Activated CD8-positive, alpha-beta memory T cell treated with anti-CD3 and anti-CD28 coated beads, Interleukin-2, amount 50 U/mL, for 48 hours (primary cell): Measurements from ENCODE around the gene DUSP9.
A peak's percentile ranks its signal among the peaks of the same experiment; 100 is the strongest.

Experiments used
- DNase-seq: peaks from one replicate; pipeline ENCODE4 v3.0.0-alpha.2; 2020

The DUSP9 gene

DNA sequence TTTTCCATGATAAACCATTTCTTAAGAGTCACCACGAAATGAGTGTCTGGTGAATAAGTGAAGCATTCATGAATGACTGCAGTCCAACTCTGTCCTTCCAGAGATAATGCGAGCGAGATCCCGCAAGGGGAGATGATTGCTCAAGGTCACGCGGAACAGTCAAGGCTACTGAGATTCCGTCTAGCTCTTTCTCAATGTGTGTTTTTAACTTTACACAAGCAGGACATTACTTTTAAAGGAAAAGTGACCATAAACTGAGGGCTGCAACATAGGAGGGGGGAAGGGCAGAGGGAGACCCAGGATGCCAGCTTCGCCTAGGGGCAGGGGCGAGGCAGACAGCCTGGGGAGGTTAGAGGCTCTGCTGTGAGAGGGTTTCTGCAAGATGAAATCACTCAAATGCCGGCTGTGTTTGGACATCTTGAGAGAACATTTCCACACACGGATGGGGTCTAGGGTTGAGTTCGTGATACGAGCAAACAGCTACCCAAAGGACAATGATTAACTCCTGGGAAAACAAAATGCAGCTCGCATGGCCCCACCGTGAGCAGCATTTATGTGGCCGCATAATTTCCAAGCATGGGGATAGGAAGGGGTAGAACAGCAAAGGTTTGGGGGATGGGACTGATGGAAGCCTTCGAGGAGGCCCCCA lies 24.2 kb upstream of the DUSP9 start:
- no peak for DNase-seq

DNA sequence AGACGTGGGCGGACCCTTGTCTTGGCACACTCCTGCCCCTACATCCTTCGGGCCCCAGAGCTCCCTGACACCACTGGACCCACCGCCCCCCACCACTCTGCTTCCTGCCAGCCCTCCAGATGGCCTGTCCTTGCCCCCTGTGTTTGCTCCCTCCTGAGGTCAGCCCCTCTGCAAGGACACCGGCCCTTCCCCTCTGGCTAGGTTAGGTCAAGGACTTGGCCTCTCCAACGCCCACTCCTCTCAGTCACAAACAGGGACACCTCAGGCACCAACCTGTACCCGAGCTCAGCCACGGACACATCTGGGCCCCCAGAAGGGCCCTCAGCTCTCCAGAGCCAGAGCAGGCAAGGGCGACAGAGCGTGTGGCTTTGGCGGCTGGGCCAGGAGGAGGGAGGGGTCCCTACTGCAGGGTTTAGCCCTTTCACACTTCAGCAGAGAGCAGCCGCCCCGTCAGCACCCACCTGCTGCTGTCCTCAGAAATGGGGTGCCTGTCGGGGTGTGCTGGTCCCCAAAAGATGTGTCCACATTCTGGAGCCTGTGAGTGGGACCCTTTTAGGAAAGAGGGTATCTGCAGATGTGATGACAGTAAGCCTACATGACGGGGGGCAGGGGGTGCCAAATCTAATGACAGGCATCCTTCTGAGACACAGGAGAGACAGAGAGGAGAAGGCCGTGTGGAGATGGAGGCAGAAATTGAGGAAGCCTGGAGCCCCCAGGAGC lies 23.5 kb upstream of the DUSP9 start:
- DNase-seq = no peak

DNA sequence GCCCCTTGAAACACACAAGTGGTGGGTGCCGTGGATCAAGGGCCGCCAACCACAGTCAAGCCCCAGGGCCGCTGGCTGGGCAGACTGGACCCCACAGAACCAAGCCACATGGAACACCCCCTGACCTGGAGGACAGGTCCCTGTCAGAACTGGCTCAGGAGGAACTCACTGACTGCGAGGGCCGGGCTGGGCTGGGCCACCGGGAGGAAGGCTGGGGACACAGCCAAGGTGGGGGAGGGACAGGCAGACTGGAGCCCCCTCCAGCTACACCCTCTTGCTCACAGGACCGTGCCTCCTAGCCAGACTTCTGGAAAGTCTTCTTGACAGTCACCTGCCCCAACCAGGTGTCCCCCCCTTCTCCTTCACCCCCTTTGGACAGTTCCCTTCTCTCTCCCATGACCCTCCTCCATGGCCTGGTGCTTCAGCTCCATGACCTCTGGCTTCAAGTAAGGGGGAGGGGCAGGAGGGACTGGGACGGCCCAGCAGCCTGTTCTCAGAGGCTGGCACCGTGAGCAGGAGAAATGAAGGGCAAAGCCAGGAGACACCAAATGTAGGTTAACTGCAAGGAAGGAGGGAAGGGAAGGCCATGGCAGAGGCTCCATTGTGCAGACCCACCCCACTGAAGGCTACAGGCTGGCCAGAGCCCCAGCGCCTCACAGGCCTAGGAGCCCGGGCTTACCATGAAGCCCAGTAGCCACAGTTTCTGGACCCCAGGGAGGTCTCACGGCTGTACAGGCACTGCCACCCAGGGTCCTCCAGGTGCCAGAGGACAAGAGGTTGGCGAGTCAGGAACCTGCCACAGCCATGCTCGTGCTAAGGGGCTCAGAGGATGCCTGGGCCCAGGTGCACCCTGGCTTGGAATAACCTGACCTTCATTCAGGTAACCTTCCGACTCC lies 22.6 kb upstream of the DUSP9 start:
- DNase-seq = no peak

DNA sequence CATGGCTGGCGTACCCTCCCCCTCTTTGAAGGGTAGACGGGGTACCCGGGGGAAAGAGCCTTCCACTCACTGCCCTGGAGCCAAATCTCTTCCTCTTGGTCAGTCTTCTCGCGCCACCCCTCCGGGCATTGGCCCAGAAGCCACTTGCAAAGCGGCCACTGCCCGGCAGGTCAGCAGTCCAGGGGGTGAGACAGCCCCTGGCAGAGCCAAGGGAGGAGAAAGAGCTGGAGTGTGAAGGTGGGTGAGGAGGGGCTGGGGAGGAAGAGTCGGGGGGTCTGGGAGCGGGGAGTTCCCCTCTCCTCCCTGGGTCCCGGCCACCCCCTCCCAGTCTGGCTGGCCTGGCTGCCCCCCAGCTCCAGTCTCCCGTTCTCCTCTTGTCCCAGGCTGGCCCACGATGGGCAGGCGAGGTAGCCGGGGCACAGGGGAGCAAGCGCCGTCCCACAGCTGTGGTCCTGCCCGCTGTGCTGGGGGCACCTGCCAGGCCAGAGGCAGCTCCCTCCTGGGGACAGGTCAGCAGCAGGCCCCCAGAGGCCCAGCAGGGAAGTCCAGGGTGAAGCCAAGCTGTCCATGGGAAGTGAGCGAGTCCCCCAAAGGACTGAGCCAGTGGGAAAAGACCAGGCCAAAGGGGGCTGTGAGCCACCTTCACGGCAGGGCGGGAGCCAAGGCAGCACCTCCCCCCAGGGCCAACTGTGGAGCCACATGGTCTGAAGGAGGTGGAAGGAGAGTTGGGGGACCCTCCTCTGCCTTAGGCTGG lies 21.6 kb upstream of the DUSP9 start:
- DNase-seq = no peak

DNA sequence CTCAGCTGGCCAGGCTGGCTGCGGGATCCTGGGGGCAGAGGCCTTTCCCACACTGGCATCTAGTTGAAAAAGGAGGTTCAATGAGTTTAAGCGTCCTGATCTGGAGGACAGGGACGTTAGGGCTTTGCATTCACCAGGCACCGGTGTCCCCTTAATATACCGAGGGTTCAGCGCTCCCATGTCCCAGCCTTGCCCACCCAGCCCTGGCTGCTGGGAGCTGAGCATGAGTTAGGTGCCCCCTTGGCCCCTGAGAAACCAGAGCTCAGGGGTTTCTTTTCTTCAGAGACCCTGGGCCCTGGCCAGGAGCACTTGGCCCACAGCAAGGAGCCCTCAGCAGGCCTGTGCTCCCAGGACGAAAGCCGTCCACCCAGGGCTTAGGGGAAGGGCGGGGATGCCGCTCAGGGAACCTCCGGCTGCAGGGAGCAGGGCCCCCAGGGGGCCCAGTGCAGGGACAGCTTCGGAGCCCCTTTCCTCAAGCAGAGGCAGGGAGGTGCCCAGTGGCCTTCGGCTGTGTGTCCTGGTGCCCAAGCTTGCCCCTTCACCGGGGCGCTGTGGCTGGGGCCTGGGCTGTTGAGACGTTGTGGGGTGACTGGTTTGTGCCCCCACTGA lies 20.9 kb upstream of the DUSP9 start:
- no peak for DNase-seq

DNA sequence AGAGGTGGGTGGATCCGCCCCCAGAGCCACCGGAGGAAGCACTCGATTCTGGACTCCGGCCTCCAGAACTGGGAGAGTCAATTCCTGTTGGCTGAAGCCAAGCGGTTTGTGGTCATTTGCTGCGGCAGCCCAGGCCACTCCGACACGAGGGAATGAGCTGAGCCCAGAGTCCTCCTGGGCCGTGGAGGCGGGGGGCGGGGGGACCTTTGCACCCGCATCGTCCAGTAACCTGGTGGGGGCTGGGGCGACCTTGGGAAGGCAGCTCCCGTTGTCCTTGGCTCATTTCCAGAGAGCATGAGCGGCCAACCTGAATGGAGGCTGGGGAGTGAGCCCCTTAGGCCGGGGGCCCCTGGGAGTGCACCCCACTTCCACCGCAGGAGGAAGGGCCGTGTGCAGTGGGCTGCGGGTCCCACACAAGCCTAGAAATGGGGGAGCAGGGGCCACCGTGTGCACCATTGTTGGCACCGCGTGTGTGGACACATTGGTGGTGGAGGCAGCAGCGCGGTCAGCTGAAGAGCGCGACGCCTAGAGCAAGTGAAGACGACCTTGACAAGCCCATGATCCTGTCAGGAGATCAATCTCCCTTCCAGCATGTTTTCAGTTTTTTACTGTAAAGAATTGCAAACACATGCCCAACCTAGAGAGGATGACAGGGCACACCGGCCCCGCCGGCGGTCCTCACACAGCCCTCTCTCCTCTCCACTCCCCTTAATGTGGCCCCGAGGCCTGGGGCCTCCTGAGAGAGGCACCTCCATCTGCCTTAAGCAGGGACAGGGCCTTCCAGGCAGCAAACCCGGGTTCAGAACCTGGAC lies 19.9 kb upstream of the DUSP9 start:
- no peak for DNase-seq

DNA sequence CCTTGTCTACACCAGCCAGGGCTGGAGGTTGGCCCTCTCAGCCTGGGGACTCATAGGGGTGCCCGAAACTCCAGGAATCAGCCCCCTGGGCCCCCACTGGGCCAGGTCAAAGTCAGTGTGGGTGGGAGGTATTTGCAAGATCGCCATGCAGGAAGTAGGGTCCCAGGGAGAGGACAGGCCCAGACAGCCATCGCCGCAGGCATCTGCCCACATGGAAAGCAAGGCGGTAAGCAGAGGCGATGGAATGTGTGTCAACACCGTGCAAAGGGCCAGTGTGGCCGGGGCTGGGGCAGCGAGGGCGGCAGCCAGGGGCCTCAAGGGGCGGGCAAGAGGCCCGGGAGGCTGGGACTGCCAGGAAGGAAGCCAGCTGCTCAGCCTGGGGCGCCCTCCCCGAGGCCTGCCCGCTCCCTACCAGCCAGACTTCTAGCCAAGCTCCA lies 19.3 kb upstream of the DUSP9 start:
- DNase-seq = no peak

DNA sequence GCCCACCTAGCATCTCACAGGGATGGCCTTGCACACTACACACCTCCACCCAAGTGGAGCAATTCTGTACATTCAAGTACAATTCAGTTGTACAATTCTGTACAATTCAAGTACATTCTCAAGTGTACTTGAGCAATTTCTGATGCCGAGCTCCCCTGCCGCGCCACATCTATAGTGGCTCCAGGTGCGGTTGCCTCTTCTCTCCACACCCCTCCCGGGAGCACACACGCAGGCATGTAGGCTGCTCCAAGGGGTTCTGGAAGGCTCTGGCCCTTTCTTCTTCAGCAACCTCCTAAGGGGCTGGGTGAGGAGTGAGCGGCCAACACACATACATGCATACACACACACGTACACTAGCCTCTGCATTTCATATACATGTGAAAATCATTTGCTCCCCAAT lies 18.9 kb upstream of the DUSP9 start:
- DNase-seq = no peak

DNA sequence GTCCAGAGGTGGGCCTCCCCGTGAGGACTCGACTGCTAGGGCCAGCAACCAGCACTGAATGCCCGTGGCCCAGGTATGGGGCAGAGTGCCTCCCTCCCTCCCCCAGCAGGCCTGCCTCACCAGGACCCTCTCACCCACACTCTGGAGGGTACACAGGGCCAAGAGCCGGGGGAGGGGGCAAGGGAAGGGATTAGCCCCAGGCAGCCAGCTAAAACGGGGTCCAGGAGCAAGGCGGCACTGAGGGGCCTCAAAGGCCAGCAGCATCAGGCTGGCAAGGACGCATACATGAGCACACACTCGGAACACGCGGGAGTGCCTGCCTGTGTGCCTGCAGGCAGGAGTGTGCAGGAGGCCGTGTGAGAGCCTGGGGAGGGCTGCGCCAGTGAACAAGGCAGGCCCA lies 18.3 kb upstream of the DUSP9 start:
- no peak for DNase-seq

DNA sequence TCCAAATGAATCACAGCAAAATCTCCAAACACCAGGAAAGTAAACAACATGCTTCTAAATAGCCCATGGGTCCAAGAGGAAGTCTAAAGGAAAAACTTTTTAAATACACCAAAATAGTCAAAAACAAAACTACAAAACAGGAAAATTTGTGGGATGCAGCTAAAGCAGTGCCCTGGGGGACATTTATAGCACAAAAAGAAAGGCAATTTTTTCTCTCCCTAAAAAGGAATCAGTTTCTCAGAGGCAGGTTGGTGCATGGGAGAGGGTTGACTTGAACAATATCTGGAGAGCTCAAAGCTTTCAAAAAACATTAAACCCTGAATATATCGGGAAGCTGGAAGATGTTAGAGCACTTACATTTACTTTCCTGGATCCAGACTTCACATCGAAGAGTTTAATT lies 15.7 kb upstream of the DUSP9 start:
- no peak for DNase-seq

DNA sequence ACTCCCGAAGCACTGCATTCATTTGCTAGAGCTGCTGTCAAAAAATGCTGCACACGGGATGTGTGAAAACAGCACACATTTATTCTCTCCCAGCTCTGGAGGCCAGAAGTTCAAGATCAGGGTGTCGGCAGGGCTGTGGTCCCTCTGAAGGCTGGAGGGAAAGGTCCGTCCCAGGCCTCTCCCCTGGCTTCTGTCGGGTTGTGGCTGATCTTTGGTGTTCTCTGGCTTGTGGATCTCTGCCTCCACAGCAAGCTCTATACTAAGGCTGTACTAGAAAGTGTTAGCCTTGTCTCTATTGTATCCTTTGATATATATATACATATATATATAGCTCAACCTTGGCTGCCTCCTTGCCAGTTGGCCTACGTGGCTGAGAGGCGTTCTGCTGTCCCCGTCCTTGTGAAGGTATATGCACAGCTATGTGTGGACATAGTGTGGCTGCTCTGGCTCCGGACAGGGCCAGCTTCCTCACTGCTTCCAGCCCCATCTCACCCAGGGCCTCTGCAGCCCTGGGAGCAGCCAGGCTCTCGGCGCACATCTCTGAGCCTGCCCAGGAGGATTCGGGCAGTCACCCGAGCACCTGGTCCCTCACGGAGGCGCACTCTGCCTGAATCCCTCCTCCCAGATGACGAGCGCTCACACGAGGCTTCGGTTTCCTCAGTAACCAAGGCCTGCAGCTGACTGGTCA lies 15.0 kb upstream of the DUSP9 start:
- no peak for DNase-seq

DNA sequence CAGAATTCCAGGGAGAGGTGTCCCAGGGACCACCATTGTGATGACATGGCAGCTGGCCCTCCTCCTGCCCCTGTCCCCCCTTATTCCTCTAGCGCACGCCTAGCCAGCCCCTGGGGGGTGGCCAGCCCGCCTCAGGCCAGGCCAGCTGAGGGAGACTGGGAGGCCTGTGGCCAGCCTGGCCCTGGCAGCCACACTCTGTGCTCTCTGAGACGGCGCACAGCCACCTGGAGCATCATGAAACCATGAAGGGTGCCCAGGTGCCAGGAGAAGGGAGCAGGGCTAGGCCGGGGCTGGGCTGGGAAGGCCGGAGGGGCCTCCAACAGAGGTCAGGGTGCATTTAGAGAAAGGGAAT lies 14.4 kb upstream of the DUSP9 start:
- no peak for DNase-seq

DNA sequence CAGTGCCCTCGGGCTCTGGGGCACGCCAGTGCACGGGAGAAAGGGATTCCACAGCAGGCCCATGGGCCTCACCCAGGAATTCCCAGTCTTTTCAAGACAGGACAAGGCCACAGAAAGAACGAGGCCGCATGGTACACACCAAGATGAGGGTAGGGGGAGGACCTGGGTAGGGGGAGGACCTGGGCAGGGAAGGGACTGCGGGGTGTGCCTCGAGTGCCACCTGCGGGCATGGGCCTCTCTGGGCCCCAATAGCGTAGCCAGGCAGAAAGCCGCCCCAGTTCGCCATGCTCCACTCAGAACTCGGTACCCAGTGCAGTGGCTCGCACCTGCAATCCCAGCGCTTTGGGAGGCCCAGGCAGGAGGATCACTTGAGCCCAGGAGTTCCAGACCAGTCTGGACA lies 14.0 kb upstream of the DUSP9 start:
- DNase-seq = no peak

DNA sequence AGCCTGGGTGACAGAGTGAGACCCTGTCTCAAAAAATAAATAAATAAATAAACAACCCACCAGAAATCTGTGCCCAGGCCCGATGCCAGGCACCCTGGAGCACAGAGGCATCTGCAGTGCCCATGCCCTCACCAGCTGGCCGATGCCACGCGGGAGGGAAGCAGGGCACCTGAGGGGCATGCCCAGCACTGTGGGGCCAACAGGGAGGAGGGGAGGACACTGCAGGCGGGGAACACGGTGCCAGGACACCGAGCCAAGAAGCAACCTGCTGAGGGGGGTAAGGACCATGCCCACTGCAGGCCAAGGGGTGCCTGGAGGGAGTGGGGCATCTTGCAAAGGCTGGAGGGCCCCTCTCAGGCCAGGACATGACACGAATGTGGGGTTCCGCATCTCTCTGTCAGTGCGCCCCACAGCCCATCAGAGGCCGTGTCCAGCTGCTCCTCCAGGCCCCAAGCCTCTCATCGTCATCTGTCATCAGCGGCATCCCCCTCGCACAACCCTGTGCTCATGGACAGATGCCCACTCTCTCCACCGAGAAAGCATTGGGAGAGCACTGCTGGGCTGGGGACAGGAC lies 13.3 kb upstream of the DUSP9 start:
- no peak for DNase-seq

DNA sequence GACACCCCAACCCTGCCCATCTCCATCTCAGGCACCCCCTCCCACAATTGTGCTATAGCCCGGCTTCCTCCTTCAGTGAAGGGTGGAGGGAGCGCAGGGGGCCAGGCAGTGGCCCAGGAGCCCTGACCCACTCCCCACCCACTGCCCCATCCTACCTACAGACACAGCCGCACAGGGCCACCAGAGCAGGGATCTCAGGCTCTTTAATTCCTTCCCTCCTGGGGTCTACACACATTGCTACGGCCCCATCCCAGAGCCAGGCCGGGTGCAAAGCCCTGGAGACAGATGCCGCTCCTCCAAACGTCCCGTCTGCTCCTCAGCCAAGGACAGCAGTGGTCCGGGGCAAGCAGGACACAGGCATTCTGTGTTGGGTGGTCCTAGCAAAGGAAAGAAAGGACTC lies 12.8 kb upstream of the DUSP9 start:
- DNase-seq = no peak

DNA sequence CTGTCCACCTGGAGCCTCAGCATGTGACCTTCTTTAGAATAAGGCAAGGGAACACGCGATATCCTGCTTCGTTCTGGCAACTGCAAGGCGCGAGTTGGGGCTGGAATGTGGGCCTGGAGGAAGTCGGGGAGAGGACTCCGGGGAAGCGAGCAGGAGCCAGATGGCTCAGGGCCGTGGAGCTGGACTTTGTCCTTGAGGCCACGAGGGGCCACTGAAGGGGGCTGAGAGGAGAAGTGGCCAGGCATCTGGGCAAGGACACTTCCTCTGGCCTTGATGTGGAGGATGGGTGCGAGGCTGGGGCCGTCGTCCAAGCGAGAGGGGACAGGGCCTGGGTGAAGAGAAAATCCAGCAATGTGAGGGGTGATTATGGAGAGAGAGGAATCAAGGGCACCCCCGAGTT lies 12.2 kb upstream of the DUSP9 start:
- DNase-seq = no peak

DNA sequence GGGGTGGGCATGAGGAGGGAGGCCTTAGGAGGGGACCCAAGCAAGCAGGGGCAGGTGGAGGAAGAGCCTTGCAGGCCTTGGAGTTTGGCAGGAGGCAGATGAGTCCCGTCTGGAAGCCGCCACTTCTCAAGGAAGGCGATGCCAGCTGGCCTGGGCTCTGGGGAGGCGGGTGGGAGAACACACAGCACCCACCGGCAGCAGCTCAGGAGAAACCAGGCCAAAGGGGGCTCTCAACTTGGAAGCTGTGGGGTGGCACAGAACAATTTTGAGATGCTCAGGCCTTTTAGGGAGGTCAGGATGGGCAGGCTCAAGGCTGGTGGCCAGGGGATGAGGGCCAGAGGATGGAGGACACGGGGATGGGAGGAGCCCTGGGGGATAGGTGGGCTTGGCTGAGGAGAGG lies 11.6 kb upstream of the DUSP9 start:
- peak; percentile 18 for DNase-seq

DNA sequence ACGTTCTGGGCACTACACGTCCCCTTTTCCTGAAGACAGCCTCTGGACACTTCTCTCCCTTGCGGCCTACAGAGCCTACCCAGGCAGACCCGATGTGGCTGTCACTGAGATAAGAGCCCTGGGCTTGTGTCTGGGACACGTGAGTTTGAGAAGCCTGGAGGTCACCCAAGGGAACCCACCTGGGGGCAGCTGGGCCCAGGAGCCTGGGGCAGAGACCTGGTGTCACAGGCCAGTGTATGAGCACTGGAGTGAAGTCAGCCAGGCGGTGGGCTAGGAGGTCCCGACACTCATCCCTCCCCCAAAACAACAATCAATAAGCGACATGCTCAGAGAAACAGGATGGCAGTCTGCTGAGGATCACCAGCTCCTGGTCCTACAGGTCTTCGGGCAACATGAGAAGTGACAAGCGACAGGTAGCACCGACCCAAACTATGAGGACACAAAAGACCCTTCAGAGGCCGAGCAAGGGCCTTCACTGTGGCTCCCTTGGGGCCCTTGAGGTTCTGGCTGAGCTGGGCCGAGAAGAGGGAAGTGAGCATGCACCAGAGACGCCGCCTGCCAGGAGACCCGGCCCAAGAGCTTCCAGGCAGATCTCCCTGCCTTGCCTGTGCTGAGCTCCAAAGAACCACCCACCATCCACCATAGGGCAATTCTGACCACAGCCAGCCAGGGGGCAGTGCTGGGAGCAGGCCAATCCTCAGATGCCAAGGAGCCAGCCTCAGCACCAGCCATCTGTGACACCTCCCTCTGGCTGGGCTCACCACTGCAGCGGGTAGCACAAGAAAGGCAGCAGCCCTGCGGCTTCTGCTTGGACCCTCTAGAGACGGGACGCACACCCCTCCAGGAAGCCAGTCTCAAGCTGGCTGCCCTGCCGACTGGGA lies 11.0 kb upstream of the DUSP9 start:
- peak; percentile 54 for DNase-seq

DNA sequence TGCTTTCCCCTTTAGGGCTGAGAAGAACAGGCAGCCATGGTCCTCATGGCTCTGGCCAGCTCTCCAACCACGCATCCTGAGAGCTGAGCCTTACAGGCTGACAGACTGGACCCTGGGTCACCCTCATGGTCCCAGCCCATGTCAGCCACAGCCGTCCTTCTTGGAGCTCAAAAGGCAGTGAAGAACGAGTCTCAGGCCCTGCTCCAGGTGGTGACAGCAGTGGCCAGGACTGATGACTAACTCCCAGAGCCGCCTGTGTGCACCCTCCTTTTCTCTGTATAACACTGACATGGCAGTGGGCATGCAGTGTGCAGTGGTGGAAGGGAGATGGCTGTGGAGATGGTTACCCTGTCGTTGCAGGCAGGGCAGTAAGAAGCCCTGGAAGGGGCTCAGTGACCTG lies 10.3 kb upstream of the DUSP9 start:
- DNase-seq = peak; percentile 12
